ENCODE results near the gene B4GALT5.

Gene B4GALT5

DNA sequence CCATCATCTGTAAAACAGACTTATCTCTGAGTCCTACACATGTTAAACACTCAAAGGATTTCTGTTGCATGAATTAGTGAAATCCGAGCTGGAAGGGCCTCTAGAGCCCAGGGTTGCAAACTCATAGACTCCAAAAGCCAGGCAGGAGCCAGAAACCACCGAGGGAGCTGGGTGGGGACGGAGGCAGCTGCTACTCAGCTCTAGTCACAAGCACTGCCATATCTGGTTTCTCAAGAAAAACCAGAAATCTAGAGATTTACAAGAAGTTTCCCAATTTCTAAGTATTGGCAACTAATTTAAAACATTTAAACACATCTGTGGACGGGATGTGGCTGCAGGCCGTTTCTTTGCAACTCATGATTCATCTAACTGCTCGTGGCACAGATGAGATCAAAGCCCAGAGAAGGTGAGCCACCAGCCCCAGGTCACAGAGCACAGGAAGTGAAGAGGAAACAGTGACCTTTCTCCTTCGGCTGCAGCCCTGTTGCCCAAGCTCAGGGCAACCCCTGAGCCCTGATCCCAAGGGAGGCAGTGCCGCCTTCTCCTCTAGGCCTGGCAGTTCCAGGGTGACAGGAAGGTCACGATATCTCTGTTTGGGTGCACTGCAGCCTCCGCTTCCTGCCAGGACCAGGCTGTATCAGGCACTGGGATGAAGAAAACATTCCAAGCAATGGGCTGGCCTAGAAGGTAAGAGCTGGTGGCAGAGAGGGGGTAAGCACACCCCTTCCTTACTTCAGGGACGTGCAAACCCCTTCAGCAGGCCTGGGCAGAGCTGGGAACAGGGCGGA is 119.3 kb downstream of the B4GALT5 start:
- in situ Hi-C loops (cut with MboI; ENCODE audit: low sequenced_read_pairs, unreplicated experiment), result no loop called here
- no peak for DNase-seq (ENCODE audit: low spot score)

DNA sequence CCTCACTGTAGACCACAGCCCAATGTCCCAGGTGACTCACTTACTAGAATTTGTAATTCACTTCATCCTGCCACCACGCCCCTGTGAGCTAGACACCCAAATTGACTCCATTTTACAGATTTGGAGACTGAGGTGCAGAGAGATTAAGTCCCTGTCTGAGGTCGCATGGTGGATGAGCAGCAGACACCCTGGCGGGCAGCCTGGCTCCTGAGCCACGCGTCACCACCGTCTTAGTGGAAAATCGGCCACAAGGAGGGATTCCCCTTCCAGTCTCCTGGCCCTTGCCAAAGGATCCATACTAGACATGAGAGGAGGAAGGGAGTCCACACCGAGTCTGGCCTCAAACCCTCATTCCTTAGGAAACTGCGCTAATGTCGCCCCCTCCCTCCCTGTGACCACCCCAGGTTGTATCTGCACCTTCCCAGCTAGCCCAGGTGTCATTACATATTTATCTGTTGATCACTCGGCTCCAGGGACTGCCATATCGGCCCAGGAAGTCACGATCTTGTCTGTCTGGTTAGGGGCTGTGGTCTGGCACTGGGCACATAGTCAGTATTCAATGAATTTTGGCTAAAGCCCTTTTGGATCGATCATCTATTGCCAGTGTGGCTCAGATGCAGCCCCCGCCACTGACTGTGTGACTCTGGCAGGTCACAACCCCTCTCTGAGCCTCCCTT is 120.1 kb downstream of the B4GALT5 start:
- no peak for DNase-seq (ENCODE audit: low spot score)
- in situ Hi-C loops (cut with MboI; ENCODE audit: low sequenced_read_pairs, unreplicated experiment), result no loop called here
- TF ChIP-seq, protein P1, sequence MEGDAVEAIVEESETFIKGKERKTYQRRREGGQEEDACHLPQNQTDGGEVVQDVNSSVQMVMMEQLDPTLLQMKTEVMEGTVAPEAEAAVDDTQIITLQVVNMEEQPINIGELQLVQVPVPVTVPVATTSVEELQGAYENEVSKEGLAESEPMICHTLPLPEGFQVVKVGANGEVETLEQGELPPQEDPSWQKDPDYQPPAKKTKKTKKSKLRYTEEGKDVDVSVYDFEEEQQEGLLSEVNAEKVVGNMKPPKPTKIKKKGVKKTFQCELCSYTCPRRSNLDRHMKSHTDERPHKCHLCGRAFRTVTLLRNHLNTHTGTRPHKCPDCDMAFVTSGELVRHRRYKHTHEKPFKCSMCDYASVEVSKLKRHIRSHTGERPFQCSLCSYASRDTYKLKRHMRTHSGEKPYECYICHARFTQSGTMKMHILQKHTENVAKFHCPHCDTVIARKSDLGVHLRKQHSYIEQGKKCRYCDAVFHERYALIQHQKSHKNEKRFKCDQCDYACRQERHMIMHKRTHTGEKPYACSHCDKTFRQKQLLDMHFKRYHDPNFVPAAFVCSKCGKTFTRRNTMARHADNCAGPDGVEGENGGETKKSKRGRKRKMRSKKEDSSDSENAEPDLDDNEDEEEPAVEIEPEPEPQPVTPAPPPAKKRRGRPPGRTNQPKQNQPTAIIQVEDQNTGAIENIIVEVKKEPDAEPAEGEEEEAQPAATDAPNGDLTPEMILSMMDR (IDR thresholded peaks at IDR 0.05; ENCODE audit: borderline replicate concordance, control extremely low read depth, extremely low read depth, insufficient read depth, missing control alignments), result no peak

More for the DNA sequence above, 119.3 kb downstream of the B4GALT5 start:
- TF ChIP-seq, protein P1 (IDR thresholded peaks at IDR 0.05; ENCODE audit: borderline replicate concordance, control extremely low read depth, extremely low read depth, insufficient read depth, missing control alignments), result no peak

DNA sequence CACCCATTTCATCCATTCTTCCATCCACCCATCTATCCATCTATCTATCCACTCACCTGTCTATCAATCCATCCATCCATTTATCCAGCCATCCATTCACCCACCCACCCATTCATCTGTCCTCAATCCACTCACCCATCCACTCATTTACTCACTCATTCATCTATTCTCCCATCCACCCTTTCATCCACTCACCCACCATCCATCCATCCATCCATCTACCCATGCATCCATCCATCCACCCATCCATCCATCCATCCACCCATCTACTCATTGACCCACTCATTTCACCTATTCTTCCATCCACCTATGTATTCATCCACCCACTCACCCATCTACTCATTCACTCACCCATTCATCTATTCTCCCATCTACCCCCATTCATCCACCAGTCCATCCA is 121.6 kb downstream of the B4GALT5 start:
- TF ChIP-seq, protein P1 (IDR thresholded peaks at IDR 0.05; ENCODE audit: borderline replicate concordance, control extremely low read depth, extremely low read depth, insufficient read depth, missing control alignments), result no peak
- in situ Hi-C loops (cut with MboI; ENCODE audit: low sequenced_read_pairs, unreplicated experiment), result no loop called here
- DNase-seq (ENCODE audit: low spot score), result no peak

DNA sequence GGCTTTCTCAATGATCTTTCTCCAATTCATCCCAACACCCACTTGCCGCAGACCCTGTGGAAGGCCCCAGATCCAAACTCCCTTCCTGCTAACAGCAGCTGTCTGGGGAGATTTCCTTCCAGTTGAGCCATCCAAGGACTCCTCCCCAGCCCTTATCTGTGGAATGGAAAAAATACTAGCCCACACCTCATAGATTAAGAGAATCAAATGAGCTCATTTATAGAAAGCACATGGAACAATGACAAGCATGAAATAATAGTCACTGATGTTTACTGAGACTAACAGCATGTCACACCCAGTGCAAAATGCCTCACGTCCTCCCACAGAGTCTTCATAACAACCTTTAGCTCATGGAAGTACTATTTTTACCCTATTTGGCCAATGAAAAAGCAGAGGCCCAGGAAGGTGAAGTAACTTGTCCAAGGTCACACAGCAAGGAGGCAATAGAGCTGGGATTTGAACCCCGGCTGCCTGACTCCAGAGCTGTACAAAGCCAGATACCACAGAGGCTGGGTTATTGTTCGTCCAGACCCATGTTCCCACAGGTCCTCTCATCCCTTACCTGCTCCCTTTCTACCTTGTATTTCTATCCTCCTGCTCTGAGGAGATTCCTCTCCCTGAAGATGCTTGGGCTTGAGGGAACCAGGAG is 122.3 kb downstream of the B4GALT5 start:
- TF ChIP-seq, protein P1 (IDR thresholded peaks at IDR 0.05; ENCODE audit: borderline replicate concordance, control extremely low read depth, extremely low read depth, insufficient read depth, missing control alignments), result no peak
- in situ Hi-C loops (cut with MboI; ENCODE audit: low sequenced_read_pairs, unreplicated experiment), result no loop called here
- no peak for DNase-seq (ENCODE audit: low spot score)

DNA sequence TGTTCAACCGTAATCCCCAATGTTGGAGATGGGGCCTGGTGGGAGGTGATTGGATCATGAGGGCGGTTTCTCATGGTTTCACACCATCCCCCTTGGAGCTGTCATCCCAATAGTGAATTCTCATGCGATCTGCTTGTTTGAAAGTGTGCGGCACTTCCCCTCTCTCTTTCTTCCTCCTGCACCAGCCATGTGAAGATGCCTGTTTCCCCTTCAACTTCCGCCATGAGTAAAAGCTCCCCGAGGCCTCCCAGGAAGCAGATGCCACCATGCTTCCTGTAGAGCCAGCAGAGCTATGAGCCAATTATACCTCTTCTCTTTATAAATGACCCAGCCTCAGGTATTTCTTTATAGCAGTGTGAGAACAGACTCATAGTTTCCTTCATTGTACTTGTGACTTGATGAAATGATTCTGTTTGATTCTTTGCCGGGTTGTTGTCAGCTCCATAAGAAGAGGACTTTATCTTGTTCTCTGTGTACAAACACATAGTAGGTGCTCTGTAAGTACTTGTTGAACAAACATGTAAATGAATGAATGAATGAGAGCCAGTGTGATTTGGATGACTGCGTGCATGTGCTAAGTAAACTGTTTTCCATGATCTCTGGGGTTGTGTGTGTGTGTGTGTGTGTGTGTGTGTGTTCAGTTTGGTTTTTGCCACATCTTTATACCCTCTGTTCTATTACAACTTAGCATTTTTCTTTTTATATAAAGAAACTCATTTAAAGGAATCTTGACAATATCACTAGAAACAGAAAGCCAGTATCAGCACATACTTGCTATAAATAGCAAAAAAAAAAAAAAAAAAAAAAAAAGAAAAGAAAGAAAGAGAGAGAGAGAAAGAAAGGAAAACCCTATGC is 123.3 kb downstream of the B4GALT5 start:
- TF ChIP-seq, protein P1 (IDR thresholded peaks at IDR 0.05; ENCODE audit: borderline replicate concordance, control extremely low read depth, extremely low read depth, insufficient read depth, missing control alignments), result no peak
- no peak for DNase-seq (ENCODE audit: low spot score)
- in situ Hi-C loops (cut with MboI; ENCODE audit: low sequenced_read_pairs, unreplicated experiment), result no loop called here

DNA sequence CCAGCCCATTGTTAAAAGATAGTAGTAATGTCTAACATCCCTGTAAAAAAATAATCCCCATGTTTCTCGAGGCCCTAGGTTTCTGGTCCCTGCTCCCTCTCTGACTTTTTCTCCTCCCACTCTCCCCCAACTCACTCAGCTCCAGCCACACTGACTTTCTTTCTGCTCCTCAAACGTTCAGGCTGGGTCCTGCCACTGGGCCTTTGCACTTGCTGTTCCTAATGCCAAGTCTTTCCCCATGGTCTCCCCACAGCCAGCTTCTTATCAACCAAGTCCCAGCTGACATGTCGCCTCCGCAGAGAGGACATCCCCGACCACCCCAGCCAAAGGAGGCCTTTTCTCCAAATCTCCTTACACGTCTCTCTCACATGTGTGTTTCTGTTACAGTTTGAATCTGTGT is 123.9 kb downstream of the B4GALT5 start:
- in situ Hi-C loops (cut with MboI; ENCODE audit: low sequenced_read_pairs, unreplicated experiment), result no loop called here
- TF ChIP-seq, protein P1 (IDR thresholded peaks at IDR 0.05; ENCODE audit: borderline replicate concordance, control extremely low read depth, extremely low read depth, insufficient read depth, missing control alignments), result no peak
- DNase-seq (ENCODE audit: low spot score), result no peak
